Measurements from ENCODE around the gene PTPN1. TPM values are rescaled to one million over a fixed set of nuclear protein-coding genes. Genes with fewer than 3 reads are reported as not detected.
A peak's percentile ranks its signal among the peaks of the same experiment; 100 is the strongest.

The PTPN1 gene
- total and polyA plus RNA-seq, 3 experiments from 2014 or later: 35.7 to 67.3 (median 64.2) TPM

- CTCF ChIA-PET: interaction anchor here (0.9 to 2.9 kb wide), 7 partner anchors 10 to 114 kb away, joined by 3 to 12 read pairs (median 5); no protein-coding TSS in a partner anchor
- Mint-ChIP-seq H3K4me3 (no peak overlapping the region), H3K36me3 (peaks cover 0 to 93% (median 27%) of the 10 kb centered on the region in 3 donors), H3K4me1 (peaks cover 6 to 14% (median 11%) of the 10 kb centered on the region in 3 donors), H3K27ac (peak overlapping the region in 3 of 8 donors; percentile 2 to 78 (median 29)), H3K9me3 (no peaks in the 10 kb centered on the region), H3K27me3 (peaks cover 0 to 2% of the 10 kb centered on the region in 2 donors)
- POLR2A ChIA-PET: no interaction called here
- no peak for DNase-seq
- no peaks in the 10 kb centered on the region for H3K27me3 ChIP-seq (ENCODE audit: insufficient read depth, low read length, poor library complexity, severe bottlenecking)
- H3K9me3 ChIP-seq (ENCODE audit: low read length): no peaks in the 10 kb centered on the region
- no peak overlapping the region for H3K27ac ChIP-seq (ENCODE audit: low read depth, low read length)
- H3K4me3 ChIP-seq (ENCODE audit: low read length): no peak overlapping the region
- H3K36me3 ChIP-seq (ENCODE audit: insufficient read depth, low read length): peaks cover 74% of the 10 kb centered on the region
- no peaks in the 10 kb centered on the region for H3K4me1 ChIP-seq (ENCODE audit: insufficient read depth, low read length)
These were observed 68.0 kb downstream of the PTPN1 start for GRCh38 chr20:50578061-50578777.

- ChIA-PET CTCF (interaction anchor here (0.9 to 2.9 kb wide), 6 partner anchors 10 to 115 kb away, joined by 3 to 12 read pairs (median 4); no protein-coding TSS in a partner anchor), POLR2A (no interaction called here)
- Mint-ChIP-seq H3K9me3 (no peaks in the 10 kb centered on the region), H3K36me3 (peaks cover 4 to 94% (median 30%) of the 10 kb centered on the region in 3 donors), H3K27ac (peak overlapping the region in 2 of 8 donors; percentile 26 to 73), H3K4me1 (peaks cover 5 to 11% (median 11%) of the 10 kb centered on the region in 3 donors), H3K27me3 (peaks cover 0 to 2% of the 10 kb centered on the region in 2 donors), H3K4me3 (no peak overlapping the region)
- H3K4me1 ChIP-seq (ENCODE audit: insufficient read depth, low read length): no peaks in the 10 kb centered on the region
- H3K9me3 ChIP-seq (ENCODE audit: low read length): no peaks in the 10 kb centered on the region
- H3K27ac ChIP-seq (ENCODE audit: low read depth, low read length): no peak overlapping the region
- H3K36me3 ChIP-seq (ENCODE audit: insufficient read depth, low read length): peaks cover 76% of the 10 kb centered on the region
- no peak for DNase-seq
- no peaks in the 10 kb centered on the region for H3K27me3 ChIP-seq (ENCODE audit: insufficient read depth, low read length, poor library complexity, severe bottlenecking)
- H3K4me3 ChIP-seq (ENCODE audit: low read length): no peak overlapping the region
These were observed 68.6 kb downstream of the PTPN1 start for GRCh38 chr20:50578778-50579165.

GRCh38 chr20:50579511-50579910 is 69.3 kb downstream of the PTPN1 start:
- POLR2A ChIA-PET: interaction anchor here (1.0 kb wide), 1 partner anchor 18 kb away, joined by 3 read pairs; no protein-coding TSS in a partner anchor
- no peak for DNase-seq
- peaks cover 72% of the 10 kb centered on the region for H3K36me3 ChIP-seq (ENCODE audit: insufficient read depth, low read length)
- H3K4me1 ChIP-seq (ENCODE audit: insufficient read depth, low read length): no peaks in the 10 kb centered on the region
- H3K9me3 ChIP-seq (ENCODE audit: low read length): no peaks in the 10 kb centered on the region
- peaks cover 5 to 9% (median 8%) of the 10 kb centered on the region in 3 donors for H3K4me1 Mint-ChIP-seq
- H3K4me3 ChIP-seq (ENCODE audit: low read length): no peak overlapping the region
- H3K27ac ChIP-seq (ENCODE audit: low read depth, low read length): no peak overlapping the region
- H3K27me3 ChIP-seq (ENCODE audit: insufficient read depth, low read length, poor library complexity, severe bottlenecking): no peaks in the 10 kb centered on the region
- CTCF ChIA-PET: interaction anchor here (0.6 to 2.9 kb wide), 10 partner anchors 9 to 508 kb away, joined by 3 to 12 read pairs (median 4); no protein-coding TSS in a partner anchor
- no peak overlapping the region for H3K27ac Mint-ChIP-seq
- H3K4me3 Mint-ChIP-seq: no peak overlapping the region
- no peaks in the 10 kb centered on the region for H3K27me3 Mint-ChIP-seq
- H3K36me3 Mint-ChIP-seq: peaks cover 4 to 92% (median 28%) of the 10 kb centered on the region in 3 donors
- no peaks in the 10 kb centered on the region for H3K9me3 Mint-ChIP-seq

GRCh38 chr20:50580016-50580747 is 70.0 kb downstream of the PTPN1 start:
- peaks cover under 1 to 3% (median 2%) of the 10 kb centered on the region in 3 donors for H3K4me1 Mint-ChIP-seq
- H3K36me3 ChIP-seq (ENCODE audit: insufficient read depth, low read length): peaks cover 68% of the 10 kb centered on the region
- H3K27ac Mint-ChIP-seq: peak overlapping the region in 4 of 8 donors; percentile 29 to 84 (median 46)
- no peaks in the 10 kb centered on the region for H3K9me3 ChIP-seq (ENCODE audit: low read length)
- H3K27ac ChIP-seq (ENCODE audit: low read depth, low read length): no peak overlapping the region
- no peaks in the 10 kb centered on the region for H3K27me3 Mint-ChIP-seq
- no peak overlapping the region for H3K4me3 Mint-ChIP-seq
- POLR2A ChIA-PET: interaction anchor here (1.0 kb wide), 1 partner anchor 19 kb away, joined by 3 read pairs; no protein-coding TSS in a partner anchor
- CTCF ChIA-PET: interaction anchor here (1.0 to 2.9 kb wide), 6 partner anchors 9 to 114 kb away, joined by 3 to 12 read pairs (median 4); no protein-coding TSS in a partner anchor
- no peaks in the 10 kb centered on the region for H3K27me3 ChIP-seq (ENCODE audit: insufficient read depth, low read length, poor library complexity, severe bottlenecking)
- no peaks in the 10 kb centered on the region for H3K9me3 Mint-ChIP-seq
- no peaks in the 10 kb centered on the region for H3K4me1 ChIP-seq (ENCODE audit: insufficient read depth, low read length)
- peak; percentile 14 to 59 (median 38) for DNase-seq
- H3K4me3 ChIP-seq (ENCODE audit: low read length): no peak overlapping the region
- peaks cover 4 to 92% (median 23%) of the 10 kb centered on the region in 3 donors for H3K36me3 Mint-ChIP-seq

- Mint-ChIP-seq H3K4me3 (no peak overlapping the region), H3K27ac (peak overlapping the region in 2 of 8 donors; percentile 5 to 29), H3K9me3 (no peaks in the 10 kb centered on the region), H3K4me1 (no peaks in the 10 kb centered on the region), H3K27me3 (no peaks in the 10 kb centered on the region), H3K36me3 (peaks cover 4 to 93% (median 22%) of the 10 kb centered on the region in 3 donors)
- no peaks in the 10 kb centered on the region for H3K27me3 ChIP-seq (ENCODE audit: insufficient read depth, low read length, poor library complexity, severe bottlenecking)
- POLR2A ChIA-PET: no interaction called here
- CTCF ChIA-PET: interaction anchor here (2.9 kb wide), 1 partner anchor 8 kb away, joined by 9 read pairs; no protein-coding TSS in a partner anchor
- H3K27ac ChIP-seq (ENCODE audit: low read depth, low read length): no peak overlapping the region
- DNase-seq: no peak
- H3K36me3 ChIP-seq (ENCODE audit: insufficient read depth, low read length): peaks cover 63% of the 10 kb centered on the region
- H3K9me3 ChIP-seq (ENCODE audit: low read length): no peaks in the 10 kb centered on the region
- no peaks in the 10 kb centered on the region for H3K4me1 ChIP-seq (ENCODE audit: insufficient read depth, low read length)
- no peak overlapping the region for H3K4me3 ChIP-seq (ENCODE audit: low read length)
These were observed 70.8 kb downstream of the PTPN1 start for GRCh38 chr20:50580842-50581544.

- Histone ChIP-seq H3K4me3 (ENCODE audit: low read length) (no peak overlapping the region), H3K9me3 (ENCODE audit: low read length) (no peaks in the 10 kb centered on the region), H3K27me3 (ENCODE audit: insufficient read depth, low read length, poor library complexity, severe bottlenecking) (no peaks in the 10 kb centered on the region), H3K27ac (ENCODE audit: low read depth, low read length) (no peak overlapping the region), H3K4me1 (ENCODE audit: insufficient read depth, low read length) (no peaks in the 10 kb centered on the region), H3K36me3 (ENCODE audit: insufficient read depth, low read length) (peaks cover 58% of the 10 kb centered on the region)
- Mint-ChIP-seq H3K27me3 (no peaks in the 10 kb centered on the region), H3K27ac (no peak overlapping the region), H3K36me3 (peaks cover 4 to 97% (median 19%) of the 10 kb centered on the region in 3 donors), H3K9me3 (no peaks in the 10 kb centered on the region), H3K4me3 (no peak overlapping the region), H3K4me1 (no peaks in the 10 kb centered on the region)
- POLR2A ChIA-PET: interaction anchor here (0.5 kb wide), 1 partner anchor 103 kb away, joined by 5 read pairs; no protein-coding TSS in a partner anchor
- CTCF ChIA-PET: no interaction called here
- DNase-seq: no peak
These were observed 71.9 kb downstream of the PTPN1 start for GRCh38 chr20:50582092-50582491.

- Mint-ChIP-seq H3K27ac (no peak overlapping the region), H3K27me3 (no peaks in the 10 kb centered on the region), H3K36me3 (peaks cover 4 to 94% (median 16%) of the 10 kb centered on the region in 3 donors), H3K4me3 (no peak overlapping the region), H3K4me1 (no peaks in the 10 kb centered on the region), H3K9me3 (no peaks in the 10 kb centered on the region)
- ChIA-PET POLR2A (no interaction called here), CTCF (no interaction called here)
- Histone ChIP-seq H3K36me3 (ENCODE audit: insufficient read depth, low read length) (peaks cover 53% of the 10 kb centered on the region), H3K9me3 (ENCODE audit: low read length) (no peaks in the 10 kb centered on the region), H3K4me1 (ENCODE audit: insufficient read depth, low read length) (no peaks in the 10 kb centered on the region), H3K27me3 (ENCODE audit: insufficient read depth, low read length, poor library complexity, severe bottlenecking) (no peaks in the 10 kb centered on the region), H3K4me3 (ENCODE audit: low read length) (no peak overlapping the region), H3K27ac (ENCODE audit: low read depth, low read length) (no peak overlapping the region)
- no peak for DNase-seq
These were observed 72.5 kb downstream of the PTPN1 start for GRCh38 chr20:50582591-50583234.
